ENCODE measurements around the gene NDRG4. TPM values are rescaled to one million over a fixed set of nuclear protein-coding genes. Genes with fewer than 3 reads are reported as not detected.

The NDRG4 gene
- total and polyA plus RNA-seq, 12 donors = 139 to 952 (median 336) TPM

DNA sequence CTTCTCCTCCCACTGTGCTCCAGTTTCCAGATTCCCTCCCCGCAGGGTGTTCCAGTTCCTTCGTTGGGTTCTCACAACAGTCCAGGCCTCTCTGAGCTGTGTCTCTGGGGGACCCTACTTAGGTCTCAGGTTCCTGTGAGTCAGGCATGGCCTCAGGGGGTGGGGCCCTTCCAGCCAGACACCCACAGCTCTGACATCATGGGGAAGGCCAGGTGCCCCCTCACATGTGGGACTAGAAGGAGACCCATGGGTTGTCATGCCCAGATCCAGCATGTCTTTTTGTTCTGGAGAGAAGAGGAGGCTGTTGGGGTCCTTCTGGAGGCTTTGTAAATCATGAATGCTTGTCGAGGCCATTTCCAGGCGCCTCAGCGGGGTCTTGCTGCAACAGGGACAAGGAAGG lies 32.0 kb upstream of the NDRG4 start:
- Histone ChIP-seq H3K4me1 (replicated peaks in 1 of 2) (peaks cover 35 to 59% of the 10 kb centered on the region in 2 donors), H3K4me3 (no peak overlapping the region), H3K9me3 (replicated peaks in 1 of 3) (no peaks in the 10 kb centered on the region), H3K36me3 (replicated peaks in 1 of 2) (no peaks in the 10 kb centered on the region), H3K27ac (peak overlapping the region in 1 of 5 donors; percentile 91), H3K27me3 (peaks cover 2% of the 10 kb centered on the region)
- intact Hi-C loops (cut with DNase I) = no loop called here
- 87 to 100% (median 94%) methylated on average over 4 to 5 of the region's 5 CpGs for WGBS, 4 donors
- TF ChIP-seq, protein P1, sequence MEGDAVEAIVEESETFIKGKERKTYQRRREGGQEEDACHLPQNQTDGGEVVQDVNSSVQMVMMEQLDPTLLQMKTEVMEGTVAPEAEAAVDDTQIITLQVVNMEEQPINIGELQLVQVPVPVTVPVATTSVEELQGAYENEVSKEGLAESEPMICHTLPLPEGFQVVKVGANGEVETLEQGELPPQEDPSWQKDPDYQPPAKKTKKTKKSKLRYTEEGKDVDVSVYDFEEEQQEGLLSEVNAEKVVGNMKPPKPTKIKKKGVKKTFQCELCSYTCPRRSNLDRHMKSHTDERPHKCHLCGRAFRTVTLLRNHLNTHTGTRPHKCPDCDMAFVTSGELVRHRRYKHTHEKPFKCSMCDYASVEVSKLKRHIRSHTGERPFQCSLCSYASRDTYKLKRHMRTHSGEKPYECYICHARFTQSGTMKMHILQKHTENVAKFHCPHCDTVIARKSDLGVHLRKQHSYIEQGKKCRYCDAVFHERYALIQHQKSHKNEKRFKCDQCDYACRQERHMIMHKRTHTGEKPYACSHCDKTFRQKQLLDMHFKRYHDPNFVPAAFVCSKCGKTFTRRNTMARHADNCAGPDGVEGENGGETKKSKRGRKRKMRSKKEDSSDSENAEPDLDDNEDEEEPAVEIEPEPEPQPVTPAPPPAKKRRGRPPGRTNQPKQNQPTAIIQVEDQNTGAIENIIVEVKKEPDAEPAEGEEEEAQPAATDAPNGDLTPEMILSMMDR (IDR thresholded peaks at IDR 0.05) = no peak
- TF ChIP-seq POLR2A (IDR thresholded peaks at IDR 0.05) = no peak
- DNase-seq = no peak

DNA sequence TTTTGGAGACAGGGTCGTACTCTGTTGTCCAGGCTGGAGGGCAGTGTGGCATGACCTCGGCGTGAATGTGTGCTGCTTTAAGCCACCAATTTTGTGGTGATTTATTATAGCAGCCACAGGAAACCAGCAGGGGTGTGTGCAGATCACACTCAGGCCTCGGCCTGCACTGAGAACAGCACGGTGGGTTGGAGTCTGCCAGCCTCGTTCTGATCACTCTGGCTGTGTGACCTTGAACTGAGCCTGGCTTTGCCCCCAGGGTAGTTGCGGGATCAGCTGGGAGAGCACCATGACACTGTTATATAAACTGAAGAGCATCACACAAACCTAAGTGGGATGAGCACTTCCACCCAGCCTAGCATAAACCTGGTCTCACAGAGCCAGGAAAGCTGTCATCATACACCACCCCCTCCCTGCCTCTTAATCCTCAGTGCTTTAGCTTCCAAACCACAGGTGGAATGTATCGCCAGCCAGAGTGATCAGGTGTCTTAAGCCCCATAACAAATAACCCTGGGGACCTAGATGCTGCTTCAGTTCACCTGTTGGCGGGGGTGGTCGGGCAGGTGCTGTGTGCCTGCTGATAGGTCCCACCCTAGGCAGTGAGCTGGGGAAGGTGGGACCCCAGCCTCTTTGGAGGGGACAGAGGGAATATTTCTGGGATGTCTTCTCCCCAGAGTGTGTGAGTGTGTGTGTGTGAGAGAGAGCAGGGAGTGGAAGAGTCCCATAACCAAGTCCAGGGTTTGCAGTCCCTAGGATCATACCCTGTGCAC lies 28.6 kb upstream of the NDRG4 start:
- H3K27me3 ChIP-seq = no peaks in the 10 kb centered on the region
- H3K36me3 ChIP-seq (replicated peaks in 1 of 2) = no peaks in the 10 kb centered on the region
- H3K4me1 ChIP-seq (replicated peaks in 1 of 2) = peaks cover 37 to 76% of the 10 kb centered on the region in 2 donors
- intact Hi-C loops (cut with DNase I) = no loop called here
- peak overlapping the region in 3 of 5 donors; percentile 29 to 62 (median 29) for H3K27ac ChIP-seq
- no peak overlapping the region for H3K4me3 ChIP-seq
- DNase-seq = peak in 1 of 7 donors; percentile 44
- TF ChIP-seq, protein P1 (IDR thresholded peaks at IDR 0.05) = no peak
- no peak for TF ChIP-seq POLR2A (IDR thresholded peaks at IDR 0.05)
- H3K9me3 ChIP-seq (replicated peaks in 1 of 3) = no peaks in the 10 kb centered on the region
- WGBS, 4 donors = 34 to 49% (median 41%) methylated on average over 8 to 10 of the region's 10 CpGs

DNA sequence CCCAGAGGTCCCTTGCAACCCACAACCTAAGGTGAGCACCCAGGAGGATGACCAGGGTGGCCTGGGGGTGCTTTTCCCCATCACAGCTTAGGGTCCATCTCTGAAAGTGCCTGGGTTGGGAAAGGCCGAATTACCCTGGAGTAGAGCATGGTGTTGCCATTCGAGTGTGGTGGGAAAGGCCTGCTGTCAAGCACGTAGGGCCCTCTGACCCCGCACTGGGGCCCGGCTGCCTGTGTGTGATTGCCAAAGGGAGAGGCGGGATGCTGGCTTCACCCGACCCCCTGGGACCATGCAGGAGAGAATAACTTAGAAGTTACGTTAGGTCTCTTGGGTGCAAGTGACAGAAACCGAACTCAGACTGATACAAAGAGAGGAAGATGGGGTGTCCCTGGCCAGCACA lies 27.7 kb upstream of the NDRG4 start:
- intact Hi-C loops (cut with DNase I) = no loop called here
- 83 to 97% (median 95%) methylated on average over 2 to 9 of the region's 9 CpGs for WGBS, 4 donors

DNA sequence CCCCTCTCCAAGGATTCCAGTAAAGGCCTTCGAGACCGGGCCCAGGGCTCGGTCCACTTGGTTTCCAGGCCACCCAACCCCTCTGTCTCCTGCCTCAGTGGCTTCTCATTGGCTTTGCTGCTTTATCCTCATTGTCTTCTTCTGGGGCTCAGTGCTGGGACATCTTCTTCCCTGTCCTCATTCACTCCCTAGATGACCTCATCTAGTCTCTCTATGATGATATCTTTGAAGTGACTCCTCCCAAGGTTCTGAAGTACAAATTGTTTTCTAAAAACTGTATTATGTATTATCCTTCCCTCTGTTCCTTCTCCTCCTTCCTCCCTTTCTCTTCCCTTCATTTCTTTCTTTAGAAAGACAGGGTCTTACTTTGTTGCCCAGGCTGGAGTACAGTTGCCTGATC lies 27.1 kb upstream of the NDRG4 start:
- Histone ChIP-seq H3K36me3 (replicated peaks in 1 of 2) (no peaks in the 10 kb centered on the region), H3K4me1 (replicated peaks in 1 of 2) (peaks cover 38 to 78% of the 10 kb centered on the region in 2 donors), H3K27me3 (no peaks in the 10 kb centered on the region), H3K4me3 (no peak overlapping the region), H3K27ac (peak overlapping the region; percentile 0 to 62 (median 29)), H3K9me3 (replicated peaks in 1 of 3) (no peaks in the 10 kb centered on the region)
- WGBS, 4 donors = 94 to 100% (median 97%) methylated on average over 3 of the region's 3 CpGs
- intact Hi-C loops (cut with DNase I) = no loop called here
- TF ChIP-seq, protein P1 (IDR thresholded peaks at IDR 0.05) = no peak
- no peak for TF ChIP-seq POLR2A (IDR thresholded peaks at IDR 0.05)
- DNase-seq = no peak

More for the DNA sequence above, 27.7 kb upstream of the NDRG4 start:
- Histone ChIP-seq H3K27ac (peak overlapping the region in 3 of 5 donors; percentile 29 to 62 (median 29)), H3K27me3 (no peaks in the 10 kb centered on the region), H3K4me3 (no peak overlapping the region), H3K9me3 (replicated peaks in 1 of 3) (no peaks in the 10 kb centered on the region), H3K4me1 (replicated peaks in 1 of 2) (peaks cover 35 to 78% of the 10 kb centered on the region in 2 donors), H3K36me3 (replicated peaks in 1 of 2) (no peaks in the 10 kb centered on the region)
- TF ChIP-seq, protein P1 (IDR thresholded peaks at IDR 0.05) = no peak
- no peak for TF ChIP-seq POLR2A (IDR thresholded peaks at IDR 0.05)
- no peak for DNase-seq
